ENCODE data around the gene COL6A1.

Gene COL6A1

GRCh38 chr21:46006547-46007491 is 25.2 kb downstream of the COL6A1 start:
- peak in 1 of 5 donors; percentile 6 for DNase-seq

- no peak for DNase-seq
These were observed 25.9 kb downstream of the COL6A1 start for GRCh38 chr21:46007492-46007868.

GRCh38 chr21:46008893-46009621 is 27.5 kb downstream of the COL6A1 start:
- DNase-seq: no peak

- no peak for DNase-seq
These were observed 28.6 kb downstream of the COL6A1 start for GRCh38 chr21:46009951-46010705.

- DNase-seq: no peak
These were observed 29.8 kb downstream of the COL6A1 start for GRCh38 chr21:46011267-46011967.

GRCh38 chr21:46012154-46012553 is 30.6 kb downstream of the COL6A1 start:
- no peak for DNase-seq

GRCh38 chr21:46014828-46015227 is 33.3 kb downstream of the COL6A1 start:
- DNase-seq: no peak

- DNase-seq: no peak
These were observed 35.6 kb downstream of the COL6A1 start for GRCh38 chr21:46017148-46017547.

- DNase-seq: no peak
These were observed 36.1 kb downstream of the COL6A1 start for GRCh38 chr21:46017695-46018094.

- no peak for DNase-seq
These were observed 37.0 kb downstream of the COL6A1 start for GRCh38 chr21:46018615-46019014.

- DNase-seq: no peak
These were observed 39.0 kb downstream of the COL6A1 start for GRCh38 chr21:46020581-46020980.

- DNase-seq: no peak
These were observed 39.8 kb downstream of the COL6A1 start for GRCh38 chr21:46021398-46021797.

GRCh38 chr21:46021978-46022544 is 40.5 kb downstream of the COL6A1 start:
- no peak for DNase-seq

GRCh38 chr21:46022551-46023525 is 41.3 kb downstream of the COL6A1 start:
- DNase-seq: no peak

GRCh38 chr21:46023555-46023954 is 42.0 kb downstream of the COL6A1 start:
- no peak for DNase-seq

GRCh38 chr21:46024141-46024540 is 42.6 kb downstream of the COL6A1 start:
- no peak for DNase-seq

- no peak for DNase-seq
These were observed 43.7 kb downstream of the COL6A1 start for GRCh38 chr21:46025113-46025770.

- no peak for DNase-seq
These were observed 46.4 kb downstream of the COL6A1 start for GRCh38 chr21:46027851-46028493.

- DNase-seq: no peak
These were observed 47.1 kb downstream of the COL6A1 start for GRCh38 chr21:46028573-46029091.

All from T-helper 1 cell (primary cell).